HPDE6-E6E7 (cell line): Measurements from ENCODE around the gene CRACDL.

ENCODE experiments used
- DNase-seq: peaks from one replicate; pipeline ENCODE4 v3.0.0; 2011; ENCODE audit warnings: missing footprints; ENCODE audit errors: extremely low spot score

The CRACDL gene

GRCh38 chr2:98824256-98825019 lies 111.6 kb downstream of the CRACDL start:
- DNase-seq: no peak

GRCh38 chr2:98823196-98824170 lies 112.5 kb downstream of the CRACDL start:
- no peak for DNase-seq

- DNase-seq: peak; percentile 33
These were observed 113.5 kb downstream of the CRACDL start for GRCh38 chr2:98822301-98823164.

- DNase-seq: no peak
These were observed 114.3 kb downstream of the CRACDL start for GRCh38 chr2:98821629-98822135.

GRCh38 chr2:98819231-98819766 lies 116.7 kb downstream of the CRACDL start:
- no peak for DNase-seq

- DNase-seq: no peak
These were observed 117.9 kb downstream of the CRACDL start for GRCh38 chr2:98818164-98818563.

GRCh38 chr2:98816281-98816680 lies 119.7 kb downstream of the CRACDL start:
- DNase-seq: no peak

- DNase-seq: no peak
These were observed 120.2 kb downstream of the CRACDL start for GRCh38 chr2:98815795-98816194.

GRCh38 chr2:98811766-98812165 lies 124.3 kb downstream of the CRACDL start:
- no peak for DNase-seq

- DNase-seq: no peak
These were observed 125.5 kb downstream of the CRACDL start for GRCh38 chr2:98810588-98810928.

GRCh38 chr2:98809878-98810587 lies 126.0 kb downstream of the CRACDL start:
- no peak for DNase-seq

GRCh38 chr2:98809116-98809515 lies 126.9 kb downstream of the CRACDL start:
- no peak for DNase-seq

GRCh38 chr2:98808546-98808945 lies 127.5 kb downstream of the CRACDL start:
- DNase-seq: no peak

GRCh38 chr2:98807929-98808328 lies 128.1 kb downstream of the CRACDL start:
- no peak for DNase-seq

- DNase-seq: no peak
These were observed 128.8 kb downstream of the CRACDL start for GRCh38 chr2:98807221-98807620.

GRCh38 chr2:98806236-98806697 lies 129.8 kb downstream of the CRACDL start:
- peak; percentile 21 for DNase-seq

- DNase-seq: peak; percentile 60
These were observed 130.4 kb downstream of the CRACDL start for GRCh38 chr2:98805412-98806171.

GRCh38 chr2:98804736-98805135 lies 131.3 kb downstream of the CRACDL start:
- no peak for DNase-seq

GRCh38 chr2:98804265-98804650 lies 131.8 kb downstream of the CRACDL start:
- DNase-seq: no peak
